VCaP (cell line): Measurements from ENCODE around the gene SMIM8.

ENCODE experiments used
- H3K27ac ChIP-seq: fragments of 450-650 bp; 2 replicates; pipeline ENCODE4 v1.5.1; 2017
- TF ChIP-seq, protein P1 (sequence below): fragments of 450-650 bp; conservative IDR thresholded peaks from 2 replicates; pipeline ENCODE4 v1.5.1; 2017; ENCODE audit warnings: mild to moderate bottlenecking, moderate library complexity

The SMIM8 gene

GRCh38 chr6:87349896-87350295 is 27.5 kb downstream of the SMIM8 start:
- H3K27ac ChIP-seq, result no peak overlapping the region
- TF ChIP-seq, protein P1, sequence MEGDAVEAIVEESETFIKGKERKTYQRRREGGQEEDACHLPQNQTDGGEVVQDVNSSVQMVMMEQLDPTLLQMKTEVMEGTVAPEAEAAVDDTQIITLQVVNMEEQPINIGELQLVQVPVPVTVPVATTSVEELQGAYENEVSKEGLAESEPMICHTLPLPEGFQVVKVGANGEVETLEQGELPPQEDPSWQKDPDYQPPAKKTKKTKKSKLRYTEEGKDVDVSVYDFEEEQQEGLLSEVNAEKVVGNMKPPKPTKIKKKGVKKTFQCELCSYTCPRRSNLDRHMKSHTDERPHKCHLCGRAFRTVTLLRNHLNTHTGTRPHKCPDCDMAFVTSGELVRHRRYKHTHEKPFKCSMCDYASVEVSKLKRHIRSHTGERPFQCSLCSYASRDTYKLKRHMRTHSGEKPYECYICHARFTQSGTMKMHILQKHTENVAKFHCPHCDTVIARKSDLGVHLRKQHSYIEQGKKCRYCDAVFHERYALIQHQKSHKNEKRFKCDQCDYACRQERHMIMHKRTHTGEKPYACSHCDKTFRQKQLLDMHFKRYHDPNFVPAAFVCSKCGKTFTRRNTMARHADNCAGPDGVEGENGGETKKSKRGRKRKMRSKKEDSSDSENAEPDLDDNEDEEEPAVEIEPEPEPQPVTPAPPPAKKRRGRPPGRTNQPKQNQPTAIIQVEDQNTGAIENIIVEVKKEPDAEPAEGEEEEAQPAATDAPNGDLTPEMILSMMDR, result no peak

DNA sequence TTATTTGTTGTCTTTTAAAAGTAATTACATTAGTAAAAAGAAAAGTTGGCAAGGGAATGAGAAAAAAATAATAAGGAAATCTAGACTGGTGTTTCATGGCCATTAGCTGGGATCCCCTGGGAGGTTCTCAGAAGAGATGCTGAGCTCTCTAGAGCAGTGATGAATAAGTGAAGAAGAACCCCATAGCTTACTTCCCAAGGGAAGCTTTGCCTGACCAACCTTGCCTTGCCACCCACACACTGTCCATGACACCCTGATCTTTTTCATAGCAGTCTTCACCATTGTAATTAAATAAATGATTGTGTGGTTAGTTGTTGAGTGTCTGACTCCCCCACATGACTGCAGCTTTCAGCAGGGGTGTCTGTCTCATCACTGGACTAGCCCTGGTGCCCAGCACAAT is 28.1 kb downstream of the SMIM8 start:
- H3K27ac ChIP-seq, result no peak overlapping the region
- TF ChIP-seq, protein P1, result no peak

DNA sequence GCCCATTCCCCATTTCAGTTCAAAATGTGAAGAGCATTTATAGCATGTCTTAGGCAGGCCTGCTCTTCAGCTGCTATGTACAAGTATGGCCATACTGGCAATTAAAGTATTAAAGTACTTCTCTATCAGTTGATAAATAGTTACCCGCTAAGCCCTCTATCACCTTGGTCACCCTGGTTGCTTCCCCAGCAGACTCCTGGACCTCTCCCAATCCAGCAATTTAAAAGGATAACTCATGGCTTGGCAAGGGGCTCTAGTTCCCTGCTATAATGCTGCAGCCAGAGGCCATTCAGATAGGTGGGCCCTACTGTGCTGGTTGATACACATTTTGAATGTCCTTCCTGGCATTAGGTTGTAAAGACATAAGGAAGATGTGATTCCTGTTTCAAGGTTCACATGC is 29.2 kb downstream of the SMIM8 start:
- TF ChIP-seq, protein P1, result no peak
- H3K27ac ChIP-seq, result no peak overlapping the region

DNA sequence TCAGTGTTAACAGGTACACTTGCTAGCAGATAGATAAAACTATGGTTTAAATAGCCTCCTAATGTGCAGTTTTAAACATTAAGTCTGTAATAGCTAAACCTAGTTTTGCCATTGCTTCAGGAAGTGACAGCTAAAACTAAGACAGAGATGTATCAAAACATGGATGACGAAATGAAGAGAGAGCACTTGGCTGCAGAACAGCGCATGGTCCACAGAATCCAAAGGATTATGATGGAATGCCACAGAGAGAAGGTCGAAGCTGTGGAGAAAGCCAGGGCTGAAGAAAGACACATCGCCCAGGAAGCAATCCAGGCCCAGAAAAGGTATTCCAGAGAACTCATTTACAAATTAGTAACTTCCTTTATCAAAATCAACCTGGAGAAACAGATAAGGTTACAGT is 33.8 kb downstream of the SMIM8 start:
- TF ChIP-seq, protein P1, result no peak
- no peak overlapping the region for H3K27ac ChIP-seq

DNA sequence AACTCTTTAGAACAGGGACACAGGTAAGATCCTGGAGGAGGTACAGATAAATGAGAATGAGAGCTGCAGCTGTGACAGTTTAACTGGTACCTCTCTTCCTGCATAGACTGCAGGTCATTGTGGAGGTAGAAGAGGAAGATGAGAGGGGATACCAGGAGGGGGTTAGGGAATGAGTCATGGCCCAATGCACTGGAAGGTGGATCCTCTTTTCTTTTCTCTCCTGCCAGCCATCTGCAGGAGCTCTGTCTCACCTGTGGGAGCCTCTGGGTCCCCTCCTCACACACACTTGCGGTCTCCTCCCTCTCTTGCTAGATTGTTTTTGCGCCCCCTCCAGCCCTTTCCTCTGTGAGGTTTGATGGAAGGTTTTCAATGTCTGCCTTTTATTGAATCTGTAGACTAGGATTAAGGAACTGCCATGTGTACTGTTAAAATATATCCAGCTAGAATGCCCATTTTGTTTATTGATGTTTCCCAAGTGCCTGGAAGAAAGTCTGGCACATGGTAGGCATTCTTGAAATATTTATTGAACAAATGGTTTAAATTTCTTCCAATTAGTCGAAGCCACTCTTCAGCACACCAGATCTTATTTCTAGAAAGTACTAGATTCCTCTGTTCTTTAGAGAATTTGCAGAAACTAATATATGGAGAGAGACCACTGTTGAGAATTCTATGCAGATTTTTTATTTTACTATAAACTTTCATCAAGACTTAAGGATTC is 35.2 kb downstream of the SMIM8 start:
- H3K27ac ChIP-seq, result no peak overlapping the region
- TF ChIP-seq, protein P1, result no peak

- TF ChIP-seq, protein P1, result no peak
- no peak overlapping the region for H3K27ac ChIP-seq
These were observed 42.3 kb downstream of the SMIM8 start for GRCh38 chr6:87364602-87365252.

DNA sequence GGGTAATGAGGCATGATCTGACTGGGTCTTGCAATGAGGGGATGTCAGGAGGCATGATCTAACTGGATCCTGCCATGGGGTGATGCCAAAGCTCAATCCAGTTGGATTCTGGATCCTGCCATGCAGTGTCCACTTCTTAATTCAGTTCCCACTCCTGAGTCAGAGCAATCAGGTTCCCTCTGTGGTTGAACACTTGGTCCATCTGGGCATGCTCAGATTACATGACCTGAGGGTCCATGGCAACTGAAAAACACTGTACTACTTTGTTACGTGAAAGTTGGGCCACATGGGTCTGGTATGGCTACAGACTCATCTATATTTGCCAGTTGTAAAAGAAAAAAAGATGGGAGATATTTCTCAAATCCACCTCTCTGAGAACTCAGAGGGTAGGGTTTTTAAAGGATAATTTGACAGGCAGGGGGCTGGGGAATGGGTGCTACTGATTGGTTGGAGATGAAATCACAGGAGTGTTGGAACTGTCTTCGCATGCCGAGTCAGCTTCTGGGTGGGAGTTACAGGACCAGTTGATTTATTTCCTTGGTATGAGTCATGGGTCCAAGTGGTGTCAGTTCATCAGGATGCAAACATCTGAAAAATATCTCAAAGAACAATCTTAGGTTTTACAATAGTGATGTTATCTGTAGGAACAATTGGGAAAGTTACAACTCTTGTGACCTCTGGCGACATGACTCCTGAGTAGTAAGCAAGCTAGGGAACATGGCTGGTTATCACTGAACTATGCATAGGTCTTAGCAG is 43.9 kb downstream of the SMIM8 start:
- TF ChIP-seq, protein P1, result no peak
- H3K27ac ChIP-seq, result no peak overlapping the region
